ENCODE measurements around the gene EMP1.
A peak's percentile ranks its signal among the peaks of the same experiment; 100 is the strongest.

EMP1 gene

GRCh38 chr12:13223941-13224340 is 27.4 kb downstream of the EMP1 start:
- DNase-seq (ENCODE audit: low spot score): no peak
- Histone ChIP-seq H3K4me1 (ENCODE audit: insufficient read depth, poor library complexity, severe bottlenecking) (peaks cover 24% of the 10 kb centered on the region), H3K27ac (ENCODE audit: poor library complexity, severe bottlenecking) (peak overlapping the region; percentile 77), H3K9me3 (ENCODE audit: severe bottlenecking) (no peaks in the 10 kb centered on the region), H3K4me3 (ENCODE audit: severe bottlenecking) (no peak overlapping the region), H3K36me3 (ENCODE audit: low read depth) (no peaks in the 10 kb centered on the region), H3K27me3 (ENCODE audit: insufficient read depth, poor library complexity, severe bottlenecking) (no peaks in the 10 kb centered on the region)
- TF ChIP-seq CTCF (IDR thresholded peaks at IDR 0.05; ENCODE audit: poor library complexity, severe bottlenecking): no peak
- ATAC-seq (ENCODE audit: low read depth): no peak

- Histone ChIP-seq H3K9me3 (ENCODE audit: severe bottlenecking) (no peaks in the 10 kb centered on the region), H3K36me3 (ENCODE audit: low read depth) (no peaks in the 10 kb centered on the region), H3K27ac (ENCODE audit: poor library complexity, severe bottlenecking) (no peak overlapping the region), H3K4me1 (ENCODE audit: insufficient read depth, poor library complexity, severe bottlenecking) (peaks cover 19% of the 10 kb centered on the region), H3K27me3 (ENCODE audit: insufficient read depth, poor library complexity, severe bottlenecking) (no peaks in the 10 kb centered on the region), H3K4me3 (ENCODE audit: severe bottlenecking) (no peak overlapping the region)
- ATAC-seq (ENCODE audit: low read depth): no peak
- DNase-seq (ENCODE audit: low spot score): no peak
- no peak for TF ChIP-seq CTCF (IDR thresholded peaks at IDR 0.05; ENCODE audit: poor library complexity, severe bottlenecking)
Measured at GRCh38 chr12:13227191-13227590, 30.7 kb downstream of the EMP1 start.

GRCh38 chr12:13228579-13228978 is 32.1 kb downstream of the EMP1 start:
- ATAC-seq (ENCODE audit: low read depth): no peak
- Histone ChIP-seq H3K9me3 (ENCODE audit: severe bottlenecking) (no peaks in the 10 kb centered on the region), H3K4me1 (ENCODE audit: insufficient read depth, poor library complexity, severe bottlenecking) (peaks cover 5% of the 10 kb centered on the region)

GRCh38 chr12:13229504-13229903 is 33.0 kb downstream of the EMP1 start:
- no peak for DNase-seq (ENCODE audit: low spot score)
- ATAC-seq (ENCODE audit: low read depth): no peak

More at GRCh38 chr12:13228579-13228978, 32.1 kb downstream of the EMP1 start:
- DNase-seq (ENCODE audit: low spot score): no peak
- TF ChIP-seq CTCF (IDR thresholded peaks at IDR 0.05; ENCODE audit: poor library complexity, severe bottlenecking): no peak
- no peaks in the 10 kb centered on the region for H3K27me3 ChIP-seq (ENCODE audit: insufficient read depth, poor library complexity, severe bottlenecking)
- H3K36me3 ChIP-seq (ENCODE audit: low read depth): no peaks in the 10 kb centered on the region
- H3K27ac ChIP-seq (ENCODE audit: poor library complexity, severe bottlenecking): no peak overlapping the region
- no peak overlapping the region for H3K4me3 ChIP-seq (ENCODE audit: severe bottlenecking)

More at GRCh38 chr12:13229504-13229903, 33.0 kb downstream of the EMP1 start:
- Histone ChIP-seq H3K27me3 (ENCODE audit: insufficient read depth, poor library complexity, severe bottlenecking) (no peaks in the 10 kb centered on the region), H3K36me3 (ENCODE audit: low read depth) (no peaks in the 10 kb centered on the region), H3K9me3 (ENCODE audit: severe bottlenecking) (no peaks in the 10 kb centered on the region), H3K4me3 (ENCODE audit: severe bottlenecking) (no peak overlapping the region), H3K27ac (ENCODE audit: poor library complexity, severe bottlenecking) (no peak overlapping the region), H3K4me1 (ENCODE audit: insufficient read depth, poor library complexity, severe bottlenecking) (no peaks in the 10 kb centered on the region)
- no peak for TF ChIP-seq CTCF (IDR thresholded peaks at IDR 0.05; ENCODE audit: poor library complexity, severe bottlenecking)

Data from RWPE2 (cell line).